Activated naive CD4-positive, alpha-beta T cell treated with Interleukin-2 at 50 U/mL for 16 hours (primary cell): ENCODE data around the gene UBE2QL1.

ENCODE experiments used
- DNase-seq: peaks from one replicate; pipeline ENCODE4 v3.0.0-alpha.2; 2020

Gene UBE2QL1

DNA sequence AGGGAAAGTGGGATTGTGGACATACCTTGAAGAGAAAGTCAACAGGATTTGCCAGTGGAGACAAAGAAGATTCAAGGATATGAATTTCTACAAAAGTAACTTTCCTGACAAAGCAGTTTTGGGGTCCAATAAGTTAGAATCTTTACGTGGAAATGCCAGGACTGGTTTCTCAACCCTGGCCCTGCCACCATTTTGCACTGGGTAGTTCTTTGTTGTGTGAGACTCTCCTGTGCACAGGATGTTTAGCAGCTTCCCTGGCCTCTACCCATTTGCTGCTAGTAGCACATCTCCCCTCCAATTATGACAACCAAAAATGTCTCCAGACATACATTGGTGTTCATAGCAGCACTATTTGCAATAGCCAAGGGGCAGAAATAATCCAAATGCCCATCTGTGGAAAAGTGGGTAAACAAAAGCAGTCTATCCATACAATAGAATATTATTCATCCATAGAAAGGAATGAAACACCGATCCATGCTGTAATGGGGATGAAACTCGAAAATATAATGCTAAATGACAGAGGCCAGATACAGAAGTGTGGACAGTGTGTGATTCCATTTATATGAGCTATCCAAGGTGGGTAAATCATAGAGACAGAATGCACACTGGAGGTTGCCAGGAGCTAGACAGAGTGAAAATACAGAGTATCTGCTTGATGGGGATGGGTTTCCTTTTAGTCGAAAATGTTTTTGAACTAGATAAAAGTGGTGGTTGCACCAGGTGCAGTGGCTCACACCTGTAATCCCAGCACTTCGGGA is 92.8 kb downstream of the UBE2QL1 start:
- DNase-seq = no peak

DNA sequence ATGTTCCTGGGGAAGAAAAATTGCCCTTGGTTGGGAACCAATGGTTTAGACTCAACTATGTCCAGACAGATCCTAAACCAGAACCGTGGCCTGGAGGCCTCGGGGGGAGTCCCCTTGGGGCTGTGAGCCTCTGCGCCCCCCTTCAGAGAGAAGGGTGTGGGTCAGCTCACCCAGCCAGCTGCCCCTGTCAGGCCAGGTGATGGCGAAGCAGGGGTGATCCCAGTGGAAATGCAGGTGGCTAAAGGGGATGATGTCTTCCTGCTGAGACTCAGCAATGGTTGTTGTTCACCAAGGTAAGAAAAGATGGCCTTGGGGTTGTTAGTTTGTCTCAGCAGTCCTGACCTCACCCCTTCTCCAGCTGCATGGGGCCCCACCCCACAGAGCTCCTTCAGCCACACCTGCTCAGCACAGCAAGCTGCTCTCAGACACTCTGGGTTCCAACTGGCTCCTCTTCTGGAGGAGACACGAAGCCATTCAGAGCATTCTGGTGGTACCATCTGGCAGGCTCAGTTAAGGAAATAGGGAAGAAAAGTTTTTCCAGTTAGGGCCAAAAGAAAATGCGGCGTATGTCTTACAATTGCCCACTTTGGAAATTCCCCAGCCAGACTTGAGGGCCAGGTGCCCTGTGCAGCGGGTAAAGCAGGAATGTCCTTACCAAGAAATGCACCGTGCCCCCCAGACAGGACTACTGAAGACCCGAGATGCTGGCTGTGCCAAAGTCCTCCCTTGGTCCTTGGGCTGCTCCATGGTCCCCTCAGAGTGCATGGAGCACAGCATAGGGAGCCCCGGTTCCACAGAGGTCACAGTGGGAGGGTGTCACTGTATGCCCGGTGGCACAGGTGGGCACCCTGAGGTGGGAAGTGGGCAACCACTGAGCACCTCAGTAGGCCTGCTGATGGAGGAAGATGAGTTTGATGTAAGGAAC is 94.0 kb downstream of the UBE2QL1 start:
- no peak for DNase-seq

DNA sequence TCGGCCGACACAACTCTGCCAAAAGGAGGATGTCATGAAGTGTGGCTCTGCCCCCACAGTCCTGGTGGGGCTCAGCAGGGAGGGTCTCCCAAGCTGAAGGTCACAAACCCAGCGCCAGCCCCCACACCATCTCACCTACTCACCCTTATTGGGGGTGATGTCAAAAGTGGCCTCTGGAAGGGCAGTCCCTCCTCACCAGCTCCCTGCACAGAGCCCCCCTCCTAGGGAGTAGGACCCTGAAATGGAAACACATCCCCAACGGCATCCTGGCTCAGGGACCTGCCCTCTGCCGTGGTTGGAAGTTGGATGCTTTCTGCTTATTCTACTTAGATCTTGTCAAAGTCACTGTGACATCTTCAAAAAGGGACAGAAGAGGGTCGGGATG is 94.7 kb downstream of the UBE2QL1 start:
- DNase-seq = no peak

- no peak for DNase-seq
Observed at GRCh38 chr5:6543830-6544560, 95.3 kb downstream of the UBE2QL1 start.
